GM23248 (cell line): ENCODE data around the gene OR13F1.

ENCODE experiments used
- EZH2 ChIP-seq: fragments of 200-600 bp; sonication (generic); IDR thresholded peaks from 2 replicates; pipeline ENCODE4 v1.6.1; 2018; ENCODE audit warnings: antibody characterized with exemption, mild to moderate bottlenecking; ENCODE audit not compliant: insufficient read depth, poor library complexity, severe bottlenecking
- EZH2phosphoT487 ChIP-seq: fragments of 200-600 bp; sonication (generic); IDR thresholded peaks from 2 replicates; pipeline ENCODE4 v1.6.1; 2018; ENCODE audit warnings: antibody characterized with exemption, moderate library complexity, mild to moderate bottlenecking, low read depth; ENCODE audit not compliant: insufficient read depth

GRCh38 chr9:104544644-104545043 lies 40.6 kb downstream of the OR13F1 start:
- TF ChIP-seq EZH2 (no peak), EZH2phosphoT487 (no peak)
